Mucosa of rectum (tissue), 2 donors: Measurements from ENCODE around the gene MRPL19.

Experiments
- H3K27ac ChIP-seq, 2 donors: one replicate each; pipeline ENCODE4 v1.7.0; 2013; ENCODE audit warnings: inconsistent platforms in 2 of 2, low read depth in 2 of 2, low read length in 2 of 2
- H3K27me3 ChIP-seq, 2 donors: one replicate each; pipeline ENCODE4 v1.7.0; 2013; ENCODE audit warnings: low read length in 2 of 2; ENCODE audit not compliant: control insufficient read depth in 2 of 2, insufficient read depth in 2 of 2
- H3K36me3 ChIP-seq, 2 donors: one replicate each; pipeline ENCODE4 v1.7.0; 2013; ENCODE audit warnings: low read length in 2 of 2; ENCODE audit not compliant: control insufficient read depth in 2 of 2, insufficient read depth in 2 of 2
- H3K4me1 ChIP-seq, 2 donors: one replicate each; pipeline ENCODE4 v1.7.0; 2013; ENCODE audit warnings: low read length in 2 of 2, mild to moderate bottlenecking in 1 of 2; ENCODE audit not compliant: control insufficient read depth in 2 of 2, insufficient read depth in 2 of 2
- H3K4me3 ChIP-seq, 2 donors: one replicate each; pipeline ENCODE4 v1.7.0; 2013; ENCODE audit warnings: low read length in 2 of 2
- H3K9ac ChIP-seq, 2 donors: one replicate each; pipeline ENCODE4 v1.7.0; 2013; ENCODE audit warnings: low read length in 2 of 2, low read depth in 1 of 2, mild to moderate bottlenecking in 1 of 2
- H3K9me3 ChIP-seq, 2 donors: one replicate each; pipeline ENCODE4 v1.7.0; 2013; ENCODE audit warnings: low read length in 2 of 2; ENCODE audit not compliant: control insufficient read depth in 2 of 2
- donor health status: healthy.
- donor health status: Normal muscosa, but diverticular disease.

MRPL19 gene

GRCh38 chr2:75719616-75720015 lies 73.0 kb downstream of the MRPL19 start:
- no peak overlapping the region for H3K9ac ChIP-seq
- H3K9me3 ChIP-seq, result no peaks in the 10 kb centered on the region
- H3K27me3 ChIP-seq, result no peaks in the 10 kb centered on the region
- H3K36me3 ChIP-seq, result no peaks in the 10 kb centered on the region
- H3K4me1 ChIP-seq, result no peaks in the 10 kb centered on the region
- no peak overlapping the region for H3K27ac ChIP-seq
- H3K4me3 ChIP-seq, result no peak overlapping the region

GRCh38 chr2:75720525-75720924 lies 73.9 kb downstream of the MRPL19 start:
- Histone ChIP-seq H3K27ac (no peak overlapping the region), H3K4me3 (no peak overlapping the region), H3K9me3 (no peaks in the 10 kb centered on the region), H3K4me1 (no peaks in the 10 kb centered on the region), H3K9ac (no peak overlapping the region), H3K27me3 (no peaks in the 10 kb centered on the region), H3K36me3 (no peaks in the 10 kb centered on the region)

GRCh38 chr2:75722687-75723086 lies 76.1 kb downstream of the MRPL19 start:
- no peak overlapping the region for H3K27ac ChIP-seq
- H3K36me3 ChIP-seq, result no peaks in the 10 kb centered on the region
- H3K27me3 ChIP-seq, result no peaks in the 10 kb centered on the region
- H3K4me1 ChIP-seq, result no peaks in the 10 kb centered on the region
- no peak overlapping the region for H3K4me3 ChIP-seq
- H3K9ac ChIP-seq, result no peak overlapping the region
- H3K9me3 ChIP-seq, result no peaks in the 10 kb centered on the region

- H3K4me1 ChIP-seq, result no peaks in the 10 kb centered on the region
- H3K9ac ChIP-seq, result no peak overlapping the region
- H3K27ac ChIP-seq, result no peak overlapping the region
- H3K27me3 ChIP-seq, result no peaks in the 10 kb centered on the region
- H3K9me3 ChIP-seq, result no peaks in the 10 kb centered on the region
- H3K4me3 ChIP-seq, result no peak overlapping the region
- no peaks in the 10 kb centered on the region for H3K36me3 ChIP-seq
Measured at GRCh38 chr2:75728614-75729419, 82.2 kb downstream of the MRPL19 start.

- no peak overlapping the region for H3K27ac ChIP-seq
- no peaks in the 10 kb centered on the region for H3K4me1 ChIP-seq
- H3K4me3 ChIP-seq, result no peak overlapping the region
- H3K36me3 ChIP-seq, result no peaks in the 10 kb centered on the region
- H3K9ac ChIP-seq, result no peak overlapping the region
- H3K27me3 ChIP-seq, result no peaks in the 10 kb centered on the region
- no peaks in the 10 kb centered on the region for H3K9me3 ChIP-seq
Measured at GRCh38 chr2:75729861-75730260, 83.3 kb downstream of the MRPL19 start.

GRCh38 chr2:75736276-75736675 lies 89.7 kb downstream of the MRPL19 start:
- H3K27me3 ChIP-seq, result no peaks in the 10 kb centered on the region
- no peak overlapping the region for H3K4me3 ChIP-seq
- no peaks in the 10 kb centered on the region for H3K4me1 ChIP-seq
- no peaks in the 10 kb centered on the region for H3K36me3 ChIP-seq
- no peaks in the 10 kb centered on the region for H3K9me3 ChIP-seq
- H3K9ac ChIP-seq, result no peak overlapping the region
- no peak overlapping the region for H3K27ac ChIP-seq

- Histone ChIP-seq H3K27me3 (no peaks in the 10 kb centered on the region), H3K36me3 (no peaks in the 10 kb centered on the region)
Measured at GRCh38 chr2:75737961-75738360, 91.4 kb downstream of the MRPL19 start.

More at GRCh38 chr2:75737961-75738360, 91.4 kb downstream of the MRPL19 start:
- no peak overlapping the region for H3K9ac ChIP-seq
- H3K4me1 ChIP-seq, result no peaks in the 10 kb centered on the region
- no peak overlapping the region for H3K4me3 ChIP-seq
- H3K9me3 ChIP-seq, result peaks cover 0 to 3% of the 10 kb centered on the region in 2 donors
- no peak overlapping the region for H3K27ac ChIP-seq
